ENCODE results near the gene KAZN. TPM values are rescaled to one million over a fixed set of nuclear protein-coding genes. Genes with fewer than 3 reads are reported as not detected.

Gene KAZN
- total and polyA plus RNA-seq, 2 experiments from 2014 or later, result 7.9 to 15.6 TPM

DNA sequence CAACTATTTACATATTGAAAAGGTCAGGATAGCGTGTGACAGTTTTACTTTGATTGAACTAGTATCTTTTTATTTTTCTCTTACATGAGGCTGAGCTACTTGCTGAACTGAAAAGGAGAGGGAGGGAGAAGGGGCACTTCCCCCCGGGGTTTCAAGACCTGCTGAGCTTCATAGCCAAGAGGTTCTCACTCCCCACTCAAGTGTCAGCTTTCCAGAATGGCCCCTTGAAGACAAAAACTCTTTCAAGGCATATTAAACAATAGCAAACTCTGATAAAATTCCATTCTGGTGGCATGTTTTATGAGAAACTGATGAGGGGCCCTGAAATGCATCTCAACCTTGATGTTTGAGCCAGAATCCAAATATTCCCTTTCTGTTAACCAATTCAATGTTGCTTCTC, 143.0 kb downstream of the KAZN start:
- H4K20me1 ChIP-seq (ENCODE audit: insufficient read depth, poor library complexity, severe bottlenecking), result no peaks in the 10 kb centered on the region
- H3K4me1 ChIP-seq (ENCODE audit: insufficient read depth), result peaks cover 11% of the 10 kb centered on the region
- no peak overlapping the region for H3K27ac ChIP-seq
- no peaks in the 10 kb centered on the region for H3K36me3 ChIP-seq (replicated peaks; ENCODE audit: insufficient read depth, low read depth)
- 44% methylated on average over 2 of the region's 2 CpGs for WGBS (ENCODE audit: low lambda C conversion rate, missing lambda C conversion rate)
- H3K27me3 ChIP-seq, result no peaks in the 10 kb centered on the region
- no peaks in the 10 kb centered on the region for H3K9me3 ChIP-seq (ENCODE audit: low read depth)
- H2AFZ ChIP-seq, result no peak overlapping the region
- no peaks in the 10 kb centered on the region for H3K79me2 ChIP-seq
- H3K4me2 ChIP-seq, result no peak overlapping the region
- no peak for TF ChIP-seq EZH2phosphoT487 (IDR thresholded peaks at IDR 0.05; ENCODE audit: low read depth, severe bottlenecking, unreplicated experiment)
- no peak for TF ChIP-seq EZH2 (IDR thresholded peaks at IDR 0.05; ENCODE audit: borderline replicate concordance)
- TF ChIP-seq, protein P1, sequence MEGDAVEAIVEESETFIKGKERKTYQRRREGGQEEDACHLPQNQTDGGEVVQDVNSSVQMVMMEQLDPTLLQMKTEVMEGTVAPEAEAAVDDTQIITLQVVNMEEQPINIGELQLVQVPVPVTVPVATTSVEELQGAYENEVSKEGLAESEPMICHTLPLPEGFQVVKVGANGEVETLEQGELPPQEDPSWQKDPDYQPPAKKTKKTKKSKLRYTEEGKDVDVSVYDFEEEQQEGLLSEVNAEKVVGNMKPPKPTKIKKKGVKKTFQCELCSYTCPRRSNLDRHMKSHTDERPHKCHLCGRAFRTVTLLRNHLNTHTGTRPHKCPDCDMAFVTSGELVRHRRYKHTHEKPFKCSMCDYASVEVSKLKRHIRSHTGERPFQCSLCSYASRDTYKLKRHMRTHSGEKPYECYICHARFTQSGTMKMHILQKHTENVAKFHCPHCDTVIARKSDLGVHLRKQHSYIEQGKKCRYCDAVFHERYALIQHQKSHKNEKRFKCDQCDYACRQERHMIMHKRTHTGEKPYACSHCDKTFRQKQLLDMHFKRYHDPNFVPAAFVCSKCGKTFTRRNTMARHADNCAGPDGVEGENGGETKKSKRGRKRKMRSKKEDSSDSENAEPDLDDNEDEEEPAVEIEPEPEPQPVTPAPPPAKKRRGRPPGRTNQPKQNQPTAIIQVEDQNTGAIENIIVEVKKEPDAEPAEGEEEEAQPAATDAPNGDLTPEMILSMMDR (IDR thresholded peaks at IDR 0.05; ENCODE audit: poor library complexity), result no peak
- H3K9me2 ChIP-seq (replicated peaks; ENCODE audit: insufficient read depth), result no peaks in the 10 kb centered on the region
- H3K4me3 ChIP-seq, result no peak overlapping the region
- DNase-seq (ENCODE audit: low spot score), result no peak

DNA sequence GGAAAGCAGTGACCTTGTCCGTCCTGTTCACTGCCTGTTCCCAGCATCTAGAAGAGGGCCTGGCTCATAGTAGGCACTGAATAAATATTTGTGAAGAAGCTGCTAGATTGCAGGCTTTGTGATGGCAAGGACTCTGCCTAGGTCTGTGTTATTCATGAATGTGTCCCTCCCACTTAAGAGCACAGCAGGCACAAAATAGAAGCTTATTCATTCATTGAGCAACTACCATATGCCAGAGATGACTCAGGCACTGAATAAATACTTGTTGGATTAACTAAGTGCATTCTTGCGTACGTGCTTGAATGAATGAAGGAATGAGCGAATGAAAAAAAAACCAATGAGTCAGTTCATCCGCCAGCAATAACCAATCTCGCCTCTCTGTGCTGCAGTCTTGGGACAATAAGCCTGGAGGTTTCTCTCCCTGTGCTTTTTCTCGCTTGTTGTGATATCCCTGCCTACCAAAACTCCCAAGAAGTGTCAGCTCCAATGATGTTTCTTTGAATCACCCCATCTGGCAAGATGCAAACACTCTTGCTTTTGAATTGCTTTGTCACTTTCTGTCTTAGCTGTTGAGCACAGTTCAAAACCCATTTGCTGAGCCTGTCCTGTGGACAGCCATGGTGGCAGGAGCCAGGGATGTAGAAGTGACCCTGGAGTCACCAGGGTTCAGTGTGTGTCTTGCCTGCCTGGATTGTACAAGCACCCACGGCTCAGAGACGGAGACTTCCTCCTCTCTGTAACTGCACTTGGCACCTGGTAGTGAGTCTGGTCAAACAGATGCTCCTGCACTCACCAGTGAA, 143.9 kb downstream of the KAZN start:
- no peaks in the 10 kb centered on the region for H3K36me3 ChIP-seq (replicated peaks; ENCODE audit: insufficient read depth, low read depth)
- 70% methylated on average over 9 of the region's 9 CpGs for WGBS (ENCODE audit: low lambda C conversion rate, missing lambda C conversion rate)
- no peaks in the 10 kb centered on the region for H4K20me1 ChIP-seq (ENCODE audit: insufficient read depth, poor library complexity, severe bottlenecking)
- no peaks in the 10 kb centered on the region for H3K79me2 ChIP-seq
- peak; percentile 64 for DNase-seq (ENCODE audit: low spot score)
- no peaks in the 10 kb centered on the region for H3K9me2 ChIP-seq (replicated peaks; ENCODE audit: insufficient read depth)
- H2AFZ ChIP-seq, result no peak overlapping the region
- TF ChIP-seq EZH2 (IDR thresholded peaks at IDR 0.05; ENCODE audit: borderline replicate concordance), result no peak
- no peak for TF ChIP-seq EZH2phosphoT487 (IDR thresholded peaks at IDR 0.05; ENCODE audit: low read depth, severe bottlenecking, unreplicated experiment)
- TF ChIP-seq, protein P1 (IDR thresholded peaks at IDR 0.05; ENCODE audit: poor library complexity), result no peak
- no peaks in the 10 kb centered on the region for H3K9me3 ChIP-seq (ENCODE audit: low read depth)
- H3K4me3 ChIP-seq, result no peak overlapping the region
- no peak overlapping the region for H3K27ac ChIP-seq
- no peak overlapping the region for H3K4me2 ChIP-seq
- no peaks in the 10 kb centered on the region for H3K27me3 ChIP-seq
- H3K4me1 ChIP-seq (ENCODE audit: insufficient read depth), result peaks cover 11% of the 10 kb centered on the region

- DNase-seq (ENCODE audit: low spot score), result no peak
- no peak overlapping the region for H3K4me2 ChIP-seq
- 91% methylated on average over 6 of the region's 6 CpGs for WGBS (ENCODE audit: low lambda C conversion rate, missing lambda C conversion rate)
- no peaks in the 10 kb centered on the region for H3K79me2 ChIP-seq
- no peak overlapping the region for H3K4me3 ChIP-seq
- no peaks in the 10 kb centered on the region for H3K9me2 ChIP-seq (replicated peaks; ENCODE audit: insufficient read depth)
- H2AFZ ChIP-seq, result no peak overlapping the region
- H3K9me3 ChIP-seq (ENCODE audit: low read depth), result no peaks in the 10 kb centered on the region
- H3K27ac ChIP-seq, result no peak overlapping the region
- TF ChIP-seq, protein P1 (IDR thresholded peaks at IDR 0.05; ENCODE audit: poor library complexity), result no peak
- TF ChIP-seq EZH2phosphoT487 (IDR thresholded peaks at IDR 0.05; ENCODE audit: low read depth, severe bottlenecking, unreplicated experiment), result no peak
- TF ChIP-seq EZH2 (IDR thresholded peaks at IDR 0.05; ENCODE audit: borderline replicate concordance), result no peak
- H3K4me1 ChIP-seq (ENCODE audit: insufficient read depth), result peaks cover 11% of the 10 kb centered on the region
- H3K36me3 ChIP-seq (replicated peaks; ENCODE audit: insufficient read depth, low read depth), result no peaks in the 10 kb centered on the region
- H3K27me3 ChIP-seq, result no peaks in the 10 kb centered on the region
- H4K20me1 ChIP-seq (ENCODE audit: insufficient read depth, poor library complexity, severe bottlenecking), result no peaks in the 10 kb centered on the region
Measured at GRCh38 chr1:14743368-14743767, 144.9 kb downstream of the KAZN start.
